ENCODE measurements around the gene FXYD6.

- TF ChIP-seq, protein P1, sequence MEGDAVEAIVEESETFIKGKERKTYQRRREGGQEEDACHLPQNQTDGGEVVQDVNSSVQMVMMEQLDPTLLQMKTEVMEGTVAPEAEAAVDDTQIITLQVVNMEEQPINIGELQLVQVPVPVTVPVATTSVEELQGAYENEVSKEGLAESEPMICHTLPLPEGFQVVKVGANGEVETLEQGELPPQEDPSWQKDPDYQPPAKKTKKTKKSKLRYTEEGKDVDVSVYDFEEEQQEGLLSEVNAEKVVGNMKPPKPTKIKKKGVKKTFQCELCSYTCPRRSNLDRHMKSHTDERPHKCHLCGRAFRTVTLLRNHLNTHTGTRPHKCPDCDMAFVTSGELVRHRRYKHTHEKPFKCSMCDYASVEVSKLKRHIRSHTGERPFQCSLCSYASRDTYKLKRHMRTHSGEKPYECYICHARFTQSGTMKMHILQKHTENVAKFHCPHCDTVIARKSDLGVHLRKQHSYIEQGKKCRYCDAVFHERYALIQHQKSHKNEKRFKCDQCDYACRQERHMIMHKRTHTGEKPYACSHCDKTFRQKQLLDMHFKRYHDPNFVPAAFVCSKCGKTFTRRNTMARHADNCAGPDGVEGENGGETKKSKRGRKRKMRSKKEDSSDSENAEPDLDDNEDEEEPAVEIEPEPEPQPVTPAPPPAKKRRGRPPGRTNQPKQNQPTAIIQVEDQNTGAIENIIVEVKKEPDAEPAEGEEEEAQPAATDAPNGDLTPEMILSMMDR (IDR thresholded peaks at IDR 0.05), result no peak
- TF ChIP-seq POLR2A (IDR thresholded peaks at IDR 0.05), result no peak
- no peak for TF ChIP-seq POLR2AphosphoS5 (IDR thresholded peaks at IDR 0.05)
Measured at GRCh38 chr11:117913736-117914397, 37.4 kb upstream of the FXYD6 start.

Data from breast epithelium (tissue), 3 donors.